Ureter (tissue), 1 donor: ENCODE data around the gene PAPPA. TPM values are rescaled to one million over a fixed set of nuclear protein-coding genes. Genes with fewer than 3 reads are reported as not detected.

Experiments used
- DNase-seq: peaks from one replicate; pipeline ENCODE4 v3.0.0-alpha.2; 2020; ENCODE audit warnings: low spot score
- total RNA-seq: library from RNA; stranded (reverse); gene quantifications from one replicate; pipeline ENCODE4 v1.2.4, GENCODE V29; 2023
- donor health status: DM: yes; HTN: yes; CAD: no.

Gene PAPPA
- total RNA-seq, 1 donor from 2014 or later = 4.9 TPM

DNA sequence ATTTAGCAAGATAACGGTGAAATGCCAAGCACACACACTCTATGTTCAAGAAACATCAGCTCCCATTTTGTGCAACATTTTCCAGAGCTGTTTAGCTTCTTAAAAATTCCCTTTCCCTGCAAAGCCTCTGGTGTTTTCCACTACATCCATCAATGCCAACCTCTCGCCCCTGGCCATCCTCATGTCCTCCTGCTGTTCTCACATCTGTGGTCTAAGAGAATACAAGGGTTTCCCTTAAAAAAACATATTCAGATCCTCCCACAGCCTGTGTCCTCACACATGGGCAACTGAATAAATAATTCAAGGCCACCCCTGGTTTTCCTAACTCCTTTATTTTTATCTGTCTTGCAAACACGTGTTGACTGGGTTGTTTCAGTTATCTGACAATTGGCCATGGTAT, 70.3 kb downstream of the PAPPA start:
- DNase-seq = no peak

DNA sequence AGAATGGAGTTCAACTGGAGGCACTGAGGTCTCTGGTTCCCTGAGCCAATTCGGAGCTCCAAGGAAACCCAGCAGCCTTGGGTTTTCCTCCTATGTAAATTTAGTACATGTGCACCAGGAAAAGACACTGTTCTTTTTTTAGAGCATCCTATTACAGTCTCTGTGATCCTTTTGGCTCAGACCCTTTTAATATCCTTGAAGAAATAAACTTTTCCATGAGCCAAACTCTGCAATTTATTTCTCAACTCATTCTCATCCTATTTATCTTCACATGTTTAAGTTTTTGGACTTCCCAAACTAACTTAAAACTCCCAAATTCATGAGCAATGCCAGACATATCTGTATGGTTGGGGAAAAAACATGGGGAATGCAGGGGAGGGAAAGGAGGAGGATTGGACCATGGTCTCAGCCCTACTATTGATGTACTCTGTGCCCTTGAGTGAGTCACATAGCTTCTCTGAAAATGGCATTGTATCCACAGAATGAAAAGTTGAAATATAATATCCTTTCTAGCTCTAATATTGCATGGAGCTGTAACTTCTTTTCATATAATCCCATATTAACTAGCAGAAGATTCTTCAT, 76.6 kb downstream of the PAPPA start:
- no peak for DNase-seq

DNA sequence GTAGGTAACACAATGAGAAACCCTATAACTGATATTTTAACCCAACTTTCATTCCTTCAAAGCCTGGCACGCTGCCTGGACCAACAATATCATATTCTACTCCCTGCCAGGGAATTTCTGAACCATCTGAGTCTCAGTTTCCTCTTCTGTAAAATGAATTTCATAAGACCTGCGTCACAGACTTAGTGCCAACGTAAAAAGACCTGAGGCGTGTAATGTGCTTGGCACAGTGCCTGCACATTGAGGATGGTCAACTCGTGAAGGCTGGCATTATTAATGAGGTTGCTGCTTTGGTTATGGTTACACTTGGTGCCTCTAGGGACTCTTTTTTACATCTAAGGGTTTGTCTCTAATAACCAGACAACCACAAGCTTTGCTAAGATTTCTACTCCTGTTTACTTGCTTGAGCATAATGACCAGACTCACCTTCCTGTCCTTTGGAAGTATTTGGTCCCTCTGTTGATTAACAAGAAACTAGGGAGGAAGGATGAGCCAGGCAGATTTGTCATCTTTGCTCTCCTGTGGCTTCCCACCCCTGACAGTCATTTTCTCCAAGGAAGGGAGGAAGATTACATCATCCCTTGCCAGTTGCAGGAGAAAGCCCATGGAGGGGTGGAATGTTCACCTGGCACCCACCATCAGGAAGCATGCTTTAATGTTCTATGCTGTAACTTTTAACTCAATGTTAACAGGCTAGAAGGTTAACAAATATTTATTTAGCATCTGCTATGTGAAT, 79.0 kb downstream of the PAPPA start:
- DNase-seq = no peak

GRCh38 chr9:116233160-116233530, 79.6 kb downstream of the PAPPA start:
- no peak for DNase-seq

DNA sequence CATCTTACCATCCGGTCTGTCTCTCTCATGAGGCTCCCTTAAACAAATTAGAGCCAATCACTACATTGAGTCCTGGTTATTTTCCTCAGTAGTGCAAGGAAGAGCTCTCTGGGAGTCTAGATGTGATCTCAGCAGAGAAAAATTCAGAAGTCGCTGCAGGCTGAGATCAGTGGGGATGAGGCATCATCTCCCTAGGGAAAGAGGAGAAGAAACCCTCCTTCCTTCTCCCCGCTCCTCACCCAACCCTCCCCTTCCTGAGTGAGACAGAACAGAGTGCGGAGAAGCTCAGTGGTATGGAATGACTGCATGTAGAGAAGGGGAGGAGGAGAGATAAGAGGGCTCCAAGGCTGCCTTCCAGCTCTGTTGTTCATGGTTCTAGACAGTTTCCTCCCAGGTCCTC, 80.5 kb downstream of the PAPPA start:
- no peak for DNase-seq

GRCh38 chr9:116236979-116237378, 83.4 kb downstream of the PAPPA start:
- no peak for DNase-seq

GRCh38 chr9:116237456-116237855, 83.9 kb downstream of the PAPPA start:
- DNase-seq = no peak

- DNase-seq = no peak
Measured at GRCh38 chr9:116238225-116238624, 84.6 kb downstream of the PAPPA start.

GRCh38 chr9:116238776-116239340, 85.3 kb downstream of the PAPPA start:
- DNase-seq = no peak

DNA sequence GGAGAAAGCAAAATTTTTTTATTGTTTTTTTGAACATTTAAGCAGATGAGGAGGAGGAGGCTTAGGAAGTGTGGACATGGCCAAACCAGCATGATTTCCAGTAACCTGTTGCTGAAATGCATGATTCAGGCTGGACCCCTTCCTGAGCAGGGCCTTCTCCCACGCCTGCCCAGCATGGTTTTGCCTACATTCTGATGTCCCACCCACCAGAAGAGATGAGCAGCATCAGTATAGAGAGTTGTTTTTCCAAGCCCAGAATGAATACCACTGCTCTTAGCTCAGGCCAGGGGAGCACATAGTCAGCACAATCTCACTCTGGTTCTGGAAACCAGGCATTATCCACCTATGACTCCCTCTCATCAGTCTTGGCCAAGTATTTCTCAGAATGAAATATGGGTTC, 90.1 kb downstream of the PAPPA start:
- no peak for DNase-seq

- no peak for DNase-seq
Measured at GRCh38 chr9:116247284-116247683, 93.7 kb downstream of the PAPPA start.

GRCh38 chr9:116247791-116248374, 94.3 kb downstream of the PAPPA start:
- DNase-seq = no peak

GRCh38 chr9:116250891-116251290, 97.3 kb downstream of the PAPPA start:
- no peak for DNase-seq

- no peak for DNase-seq
Measured at GRCh38 chr9:116251366-116251765, 97.8 kb downstream of the PAPPA start.

DNA sequence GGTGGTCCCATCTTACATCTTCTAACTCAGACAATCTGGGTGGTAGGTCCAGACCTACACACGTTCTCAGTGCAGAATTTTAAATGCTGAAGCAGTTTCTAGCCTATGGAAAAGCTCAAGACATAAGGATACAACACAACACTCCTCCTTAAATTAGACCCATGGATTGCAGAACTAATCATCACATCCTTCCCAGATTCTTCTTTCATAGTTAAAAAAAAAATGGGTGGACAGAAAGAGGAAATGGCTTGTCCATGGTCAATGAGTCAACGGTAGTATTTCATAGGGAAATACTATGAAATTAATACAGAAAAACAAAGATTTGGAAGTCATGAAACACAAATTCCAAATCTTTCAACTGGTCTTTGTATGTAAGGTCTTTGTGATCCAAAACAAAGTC, 106.9 kb downstream of the PAPPA start:
- DNase-seq = no peak

- DNase-seq = no peak
Measured at GRCh38 chr9:116262448-116262847, 108.9 kb downstream of the PAPPA start.

- no peak for DNase-seq
Measured at GRCh38 chr9:116264361-116264760, 110.8 kb downstream of the PAPPA start.

DNA sequence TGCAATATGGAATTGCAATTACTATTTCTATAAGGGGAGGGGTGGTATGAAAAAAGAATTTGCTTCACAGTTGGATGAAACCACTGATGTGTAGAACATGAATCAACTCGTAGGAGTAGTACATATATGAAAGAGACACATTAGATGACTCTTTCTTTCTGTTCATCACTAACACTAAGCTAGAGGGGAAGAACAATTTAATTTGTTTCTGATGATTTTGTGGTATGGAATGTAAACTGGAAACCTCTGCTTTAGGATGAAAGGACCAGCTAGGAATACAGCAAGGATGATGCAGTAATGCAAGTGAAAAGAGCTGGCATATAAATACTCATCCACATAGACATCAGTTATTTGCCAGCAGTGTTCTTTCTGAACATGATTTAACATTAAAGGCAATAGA, 113.4 kb downstream of the PAPPA start:
- no peak for DNase-seq

DNA sequence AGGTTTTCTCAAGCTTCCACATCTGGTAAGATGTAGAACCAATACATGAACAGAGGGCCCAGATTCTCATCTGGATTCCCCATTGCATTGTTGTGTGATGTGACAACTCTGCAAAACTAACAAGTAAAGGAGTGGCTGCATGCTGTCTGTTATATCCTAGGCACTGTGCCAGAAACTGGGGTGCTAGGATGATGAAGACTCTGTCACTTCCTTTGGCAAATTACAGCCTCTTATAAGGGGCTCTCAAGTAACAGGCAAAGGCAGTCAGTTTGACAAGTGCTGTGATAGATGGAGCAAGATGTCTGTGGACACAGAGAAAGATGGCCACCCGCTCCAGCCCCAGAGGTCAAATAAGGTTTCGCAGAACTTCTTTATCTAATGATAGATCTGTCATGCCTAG, 115.7 kb downstream of the PAPPA start:
- DNase-seq = no peak

- no peak for DNase-seq
Measured at GRCh38 chr9:116270546-116270945, 117.0 kb downstream of the PAPPA start.

DNA sequence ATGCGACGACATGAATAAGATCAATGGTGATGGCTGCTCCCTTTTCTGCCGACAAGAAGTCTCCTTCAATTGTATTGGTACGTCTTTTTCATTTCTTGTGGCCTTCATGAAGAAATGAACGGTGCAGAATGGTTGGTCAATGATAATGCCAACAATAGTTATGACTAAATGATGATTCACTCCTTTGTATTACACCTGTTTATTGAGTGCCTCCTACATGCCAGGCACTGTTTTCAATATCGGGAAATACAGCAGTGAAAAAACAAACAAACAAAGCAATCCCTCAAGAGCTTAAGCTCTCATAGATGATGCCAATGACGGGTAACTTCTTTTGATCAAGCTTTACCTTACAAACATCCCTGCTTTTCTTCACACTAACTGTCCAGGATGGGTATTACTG, 117.7 kb downstream of the PAPPA start:
- DNase-seq = no peak

GRCh38 chr9:116271991-116272390, 118.4 kb downstream of the PAPPA start:
- no peak for DNase-seq

GRCh38 chr9:116274293-116274692, 120.7 kb downstream of the PAPPA start:
- no peak for DNase-seq
